Endothelial cell of umbilical vein (primary cell): Measurements from ENCODE around the gene NME5. TPM values are rescaled to one million over a fixed set of nuclear protein-coding genes. Genes with fewer than 3 reads are reported as not detected.
"Not testable (repeated sequence)": the region's sequence is repeated elsewhere in the genome, so short reads cannot be mapped to it uniquely, and the experiment has no call there.

Experiments
- BruUV-seq: library from RNA; stranded (reverse); fragments of 400-500 nt; replicated peaks from 2 replicates; lab custom pipeline; 2021; lab: Mats Ljungman, UMichigan
- CTCF ChIA-PET: fragments of 300-600, 350-600 bp; sonication (Branson Sonifier 250); formaldehyde crosslinking; loops from one replicate; lab custom pipeline; 2021; ENCODE audit warnings: antibody characterized with exemption, inconsistent platforms; lab: Charles Lee
- POLR2A ChIA-PET: fragments of 300-600, 350-600 bp; sonication (Branson Sonifier 250); formaldehyde crosslinking; loops from one replicate; lab custom pipeline; 2021; ENCODE audit warnings: antibody characterized with exemption, inconsistent platforms; lab: Charles Lee
- DNase-seq: peaks from one replicate; pipeline ENCODE4 v3.0.0-alpha.2; 2011; ENCODE audit warnings: low read depth, low spot score
- FAIRE-seq: peaks from 2 replicates; lab custom pipeline; 2011; peaks lifted over from hg19 to GRCh38; lab: Jason Lieb, UNC
- H2AFZ ChIP-seq: 2 replicates; pipeline ENCODE4 v1.6.0; 2012; ENCODE audit warnings: low read depth, low read length, control low read depth, inconsistent platforms
- H3K27ac ChIP-seq: 2 replicates; pipeline ENCODE4 v1.5.1; 2011; ENCODE audit warnings: low read depth, mild to moderate bottlenecking, control low read depth, low read length, moderate library complexity; ENCODE audit not compliant: insufficient read depth
- H3K27me3 ChIP-seq, 2 experiments: 2 replicates each; pipeline versions ENCODE4 v1.6.0 to v1.6.1; 2011; ENCODE audit warnings: low read length in 2 of 2, mixed read lengths in 1 of 2; ENCODE audit not compliant: control insufficient read depth in 2 of 2, insufficient read depth in 2 of 2
- H3K36me3 ChIP-seq, 2 experiments: 2 replicates in 1 of 2; 3 replicates in 1 of 2; pipeline ENCODE4 v1.5.1; 2011; ENCODE audit warnings: low read length in 2 of 2, mild to moderate bottlenecking in 1 of 2, moderate library complexity in 1 of 2; ENCODE audit not compliant: control insufficient read depth in 2 of 2, insufficient read depth in 2 of 2; ENCODE audit errors: extremely low read depth in 1 of 2
- H3K4me1 ChIP-seq: 3 replicates; pipeline ENCODE4 v1.5.1; 2011; ENCODE audit warnings: mild to moderate bottlenecking, low read length; ENCODE audit not compliant: control insufficient read depth, insufficient read depth; ENCODE audit errors: extremely low read depth
- H3K4me2 ChIP-seq: 2 replicates; pipeline ENCODE4 v1.6.1; 2011; ENCODE audit warnings: low read length, control low read depth, mixed read lengths; ENCODE audit not compliant: insufficient read depth
- H3K4me3 ChIP-seq, 3 experiments: fragments of 200-600 bp in 1 of 3; sonication (generic), shearing (Covaris generic) in 1 of 3; replicated peaks in 1 of 3; 2 replicates each; pipeline ENCODE4 v1.5.1; 2011 to 2016; ENCODE audit warnings: control low read depth in 3 of 3, low read length in 3 of 3, mild to moderate bottlenecking in 2 of 3, inconsistent platforms in 1 of 3, low read depth in 1 of 3, moderate library complexity in 1 of 3; ENCODE audit not compliant: insufficient read depth in 1 of 3
- H3K79me2 ChIP-seq: 2 replicates; pipeline ENCODE4 v1.6.0; 2012; ENCODE audit warnings: low read length, inconsistent platforms; ENCODE audit not compliant: control insufficient read depth, insufficient read depth
- H3K9ac ChIP-seq: replicated peaks from 2 replicates; pipeline ENCODE3; 2011; ENCODE audit warnings: low read length, control low read depth; ENCODE audit not compliant: insufficient read depth; ENCODE audit errors: extremely low read depth
- H3K9me1 ChIP-seq: replicated peaks from 3 replicates; pipeline ENCODE4 v1.6.0; 2011; ENCODE audit warnings: mild to moderate bottlenecking, low read length; ENCODE audit not compliant: control insufficient read depth, insufficient read depth; ENCODE audit errors: extremely low read depth
- H3K9me3 ChIP-seq: replicated peaks from 2 replicates; pipeline ENCODE4 v1.5.1; 2012; ENCODE audit warnings: low read length, inconsistent platforms; ENCODE audit not compliant: control insufficient read depth, insufficient read depth
- H4K20me1 ChIP-seq: replicated peaks from 2 replicates; pipeline ENCODE3; 2011; ENCODE audit warnings: mild to moderate bottlenecking, low read length; ENCODE audit not compliant: control insufficient read depth, insufficient read depth; ENCODE audit errors: extremely low read depth
- CTCF ChIP-seq, 2 donors: IDR thresholded peaks; 1 replicate in 1 of 2; 2 replicates in 1 of 2; pipeline ENCODE4 v1.5.1; 2011; ENCODE audit warnings: low read length in 2 of 2, mild to moderate bottlenecking in 2 of 2, moderate library complexity in 2 of 2, control low read depth in 1 of 2, inconsistent platforms in 1 of 2, low read depth in 1 of 2; ENCODE audit not compliant: insufficient read depth in 1 of 2; ENCODE audit errors: extremely low read depth in 1 of 2
- GATA2 ChIP-seq: IDR thresholded peaks from 2 replicates; pipeline ENCODE4 v1.7.0; 2011; ENCODE audit warnings: low read depth, mild to moderate bottlenecking, moderate library complexity, mixed read lengths, low read length; ENCODE audit not compliant: insufficient read length, insufficient read depth
- dilution Hi-C: fragments of 300-500 bp; cut with MboI; formaldehyde crosslinking; loops from one replicate; pipeline ENCODE4 v1.15.0; 2019; ENCODE audit warnings: low sequenced_read_pairs; ENCODE audit not compliant: extremely low pct_ligation_motif_present
- intact Hi-C: fragments of 100-400 bp; cut with micrococcal nuclease; formaldehyde crosslinking; loops from one replicate; pipeline ENCODE4 v1.10.0; 2022
- polyA plus RNA-seq, 4 experiments: library from polyadenylated mRNA; depleted of rRNA in 3 of 4; stranded (reverse) in 3 of 4; unstranded in 1 of 4; fragments of >200 nt; gene quantifications; 2 replicates each; pipeline versions ENCODE4 v1.2.1 to v1.2.3, GENCODE V29; 2011 to 2012; ENCODE audit warnings: missing spikeins in 1 of 4
- total RNA-seq: library from RNA; stranded (reverse); gene quantifications from 2 replicates; pipeline ENCODE4 v1.2.3, GENCODE V29; 2021

Gene NME5
- total and polyA plus RNA-seq, 2 donors (not counting 3 experiments of a cell fraction or from before 2014, with no cell fraction given), result 0.11 to 1.5 TPM

GRCh38 chr5:138077064-138077696 is 62.0 kb downstream of the NME5 start:
- no peak overlapping the region for H3K4me2 ChIP-seq
- H4K20me1 ChIP-seq, result no peaks in the 10 kb centered on the region
- intact Hi-C loops (loop anchor here (1.0 kb wide), 1 partner anchor 56 kb away; no protein-coding TSS in a partner anchor), dilution Hi-C loops (no loop called here)
- H3K27ac ChIP-seq, result no peak overlapping the region
- peaks cover 0 to 8% of the 10 kb centered on the region in 2 experiments for H3K27me3 ChIP-seq
- POLR2A ChIA-PET, result no interaction called here
- FAIRE-seq (peak; percentile 74), DNase-seq (peak; percentile 68)
- BruUV-seq, result no TSS peak
- no peak overlapping the region for H2AFZ ChIP-seq
- no peaks in the 10 kb centered on the region for H3K79me2 ChIP-seq
- no peaks in the 10 kb centered on the region for H3K9me3 ChIP-seq
- H3K4me1 ChIP-seq, result peaks cover 3% of the 10 kb centered on the region
- CTCF ChIA-PET, result interaction anchor here (0.6 to 6.9 kb wide), 20 partner anchors 8 to 448 kb away, joined by 3 to 135 read pairs (median 4); no protein-coding TSS in a partner anchor
- H3K9ac ChIP-seq, result no peak overlapping the region
- H3K36me3 ChIP-seq, result no peaks in the 10 kb centered on the region
- H3K4me3 ChIP-seq, result no peak overlapping the region
- H3K9me1 ChIP-seq, result no peaks in the 10 kb centered on the region
- TF ChIP-seq CTCF (IDR thresholded peaks at IDR 0.05; ENCODE audit: extremely low read depth in 1 of 2, insufficient read depth in 1 of 2, low read depth in 1 of 2, low read length in 2 of 2) (peak; percentile 74 to 78), GATA2 (no peak)

- CTCF ChIA-PET, result interaction anchor here (0.9 to 4.4 kb wide), 11 partner anchors 27 to 440 kb away, joined by 3 to 152 read pairs (median 6); partner anchors contain the start of gene FAM13B
- H3K9ac ChIP-seq, H3K4me1 ChIP-seq, POLR2A ChIA-PET, H3K79me2 ChIP-seq, H3K27me3 ChIP-seq, H2AFZ ChIP-seq, H3K4me3 ChIP-seq, H3K4me2 ChIP-seq, H3K9me3 ChIP-seq, DNase-seq, dilution Hi-C loops, H4K20me1 ChIP-seq, BruUV-seq, FAIRE-seq, H3K27ac ChIP-seq, intact Hi-C loops, H3K36me3 ChIP-seq, H3K9me1 ChIP-seq: not testable (repeated sequence)
These were observed 69.2 kb downstream of the NME5 start for GRCh38 chr5:138070026-138070425.
